DLD1 (cell line): ENCODE results near the gene KYNU.
"Not testable (repeated sequence)": the region's sequence is repeated elsewhere in the genome, so short reads cannot be mapped to it uniquely, and the experiment has no call there.

Experiments
- in situ Hi-C: cut with HindIII; loops from 2 replicates; pipeline ENCODE4 v1.10.0; 2017; ENCODE audit warnings: low sequenced_read_pairs

The KYNU gene

DNA sequence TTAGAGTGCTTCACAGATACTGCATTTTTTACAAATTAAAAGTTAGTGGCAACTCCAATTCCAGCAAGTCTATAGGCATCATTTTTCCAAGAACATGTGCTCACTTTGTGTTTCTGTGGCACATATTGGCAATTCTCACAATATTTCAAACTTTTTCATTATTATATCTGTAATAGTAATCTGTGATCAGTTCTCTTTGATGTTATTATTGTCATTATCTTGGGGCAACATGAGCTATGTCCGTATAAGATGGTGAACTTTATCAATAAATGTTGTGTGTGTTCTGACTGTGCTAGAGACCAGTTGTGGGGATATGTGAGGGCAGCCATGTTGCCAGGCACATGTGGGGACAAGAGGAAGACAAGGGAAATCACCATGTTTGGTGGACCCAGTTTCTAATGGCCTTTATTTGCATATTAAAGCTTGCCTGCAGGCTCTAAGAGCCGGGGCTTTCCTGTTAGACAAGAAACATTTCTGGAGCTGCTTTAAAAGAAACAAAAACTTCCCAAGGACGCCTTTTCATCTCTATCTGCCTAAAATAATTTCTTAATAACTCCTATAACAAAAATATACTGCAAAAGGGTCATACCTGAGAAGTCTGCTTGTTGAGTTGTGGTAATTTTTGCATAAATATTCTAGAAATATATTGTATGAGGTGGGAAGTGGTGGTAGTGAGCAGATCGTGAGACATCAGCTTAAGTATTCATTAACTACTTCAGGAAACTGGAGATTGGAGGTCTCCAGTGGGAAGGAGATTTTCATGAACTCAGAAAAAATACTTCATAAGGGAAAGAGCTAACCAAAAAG, 37.2 kb downstream of the KYNU start:
- in situ Hi-C loops: no loop called here

GRCh38 chr2:142915502-142915901, 38.0 kb downstream of the KYNU start:
- in situ Hi-C loops: no loop called here

- in situ Hi-C loops: no loop called here
These were observed 41.2 kb downstream of the KYNU start for GRCh38 chr2:142918624-142919023.

- in situ Hi-C loops: no loop called here
These were observed 43.1 kb downstream of the KYNU start for GRCh38 chr2:142920571-142920970.

DNA sequence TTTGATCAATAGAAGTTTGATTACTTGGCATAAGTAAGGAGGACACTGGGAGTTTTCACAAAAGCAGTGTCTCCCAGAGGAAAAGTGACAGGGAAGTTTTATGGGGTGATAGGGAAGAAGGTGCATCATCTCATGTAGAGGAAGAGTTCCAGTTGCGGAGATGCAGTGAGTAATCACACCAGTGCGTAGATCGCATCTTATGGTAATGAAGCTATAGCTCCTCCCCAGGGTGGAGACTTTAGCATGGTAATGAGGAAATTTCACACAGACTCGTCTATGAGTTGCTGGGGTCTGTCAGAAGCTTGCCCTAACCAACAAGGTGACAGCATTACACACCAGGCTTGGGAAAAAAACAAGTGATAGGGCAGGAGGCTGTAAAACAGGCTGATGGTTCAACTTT, 49.0 kb downstream of the KYNU start:
- in situ Hi-C loops: no loop called here

GRCh38 chr2:142930835-142931398, 53.5 kb downstream of the KYNU start:
- in situ Hi-C loops: no loop called here

GRCh38 chr2:142933916-142934315, 56.5 kb downstream of the KYNU start:
- in situ Hi-C loops: no loop called here

DNA sequence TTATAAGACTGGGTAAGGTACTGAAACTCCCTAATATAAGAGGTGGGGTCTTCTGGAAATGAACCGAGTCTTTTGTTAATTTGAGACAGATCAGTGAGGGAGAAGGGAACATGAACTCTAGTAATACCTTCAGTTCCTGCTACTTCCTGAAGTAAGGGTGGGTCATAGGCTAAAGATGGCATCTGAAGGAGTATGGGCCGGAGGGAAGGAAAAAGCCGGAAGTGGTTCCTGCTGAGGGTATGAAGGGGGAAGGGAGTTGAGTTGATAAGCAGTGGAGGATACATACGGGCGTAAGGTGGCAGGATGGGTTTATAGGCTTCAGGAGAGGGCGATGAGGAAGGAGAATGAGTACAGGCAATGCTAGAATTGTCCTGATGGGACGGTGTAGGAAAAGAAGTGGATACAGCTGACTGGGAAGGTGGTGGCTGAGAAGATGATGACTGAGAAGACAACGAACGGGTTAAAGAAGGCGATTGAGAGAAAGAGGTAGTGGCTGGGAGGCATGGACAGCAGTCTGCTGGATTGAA, 58.2 kb downstream of the KYNU start:
- in situ Hi-C loops: no loop called here

DNA sequence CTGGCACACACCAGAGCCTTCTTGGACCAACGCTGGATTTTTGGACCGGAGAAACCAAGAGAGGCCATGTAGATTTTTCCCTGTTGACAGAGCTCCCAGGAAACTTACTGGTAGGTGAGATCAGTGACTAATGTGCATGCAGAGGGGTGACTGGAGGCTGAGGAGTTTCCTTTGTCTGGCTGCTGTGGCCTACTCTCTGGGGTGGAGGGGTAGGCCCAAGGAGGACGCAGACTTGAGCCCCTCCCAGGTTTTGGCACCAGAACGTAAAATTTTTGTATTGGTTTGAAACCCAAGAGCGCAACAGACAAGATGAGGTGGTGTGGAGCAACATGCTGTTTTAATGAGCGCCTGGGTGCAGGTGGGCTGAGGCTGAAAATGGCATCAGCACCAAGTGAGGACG, 59.2 kb downstream of the KYNU start:
- in situ Hi-C loops: no loop called here

DNA sequence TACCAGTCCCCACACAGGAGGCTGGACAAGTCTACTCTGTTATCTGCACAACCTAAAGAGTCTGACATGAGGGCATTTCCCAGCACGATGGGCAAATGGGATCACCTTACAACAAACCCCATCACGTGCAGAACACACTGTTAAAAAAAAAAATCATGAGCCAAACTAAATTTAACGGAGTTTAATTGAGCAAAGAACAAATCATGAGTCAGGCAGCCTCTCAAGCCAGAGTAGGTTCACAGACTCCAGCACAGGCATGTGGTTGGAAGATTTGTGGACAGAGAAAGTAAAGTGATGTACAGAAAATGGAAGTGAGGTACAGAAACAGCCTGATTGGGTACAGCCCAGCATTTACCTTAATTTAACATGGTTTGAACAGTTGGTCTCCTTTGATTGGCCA, 59.9 kb downstream of the KYNU start:
- in situ Hi-C loops: no loop called here

DNA sequence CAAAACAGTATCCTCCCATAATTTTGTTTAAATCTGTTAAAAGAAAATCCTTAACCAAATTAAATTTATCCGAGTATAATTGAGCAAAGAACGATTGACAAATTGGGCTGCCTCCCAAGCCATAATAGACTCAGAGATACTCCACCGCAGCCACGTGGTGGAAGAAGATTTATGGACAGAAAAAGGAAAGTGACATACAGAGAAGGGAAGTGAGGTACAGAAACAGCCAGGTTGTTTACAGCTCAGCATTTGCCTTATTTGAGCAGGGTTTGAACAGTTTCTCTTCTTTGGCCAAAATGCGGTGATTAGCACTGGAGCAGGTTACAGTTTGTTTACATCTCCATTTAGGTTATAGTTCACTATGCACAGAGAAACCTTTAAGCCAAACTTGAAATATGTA, 60.8 kb downstream of the KYNU start:
- in situ Hi-C loops: no loop called here

DNA sequence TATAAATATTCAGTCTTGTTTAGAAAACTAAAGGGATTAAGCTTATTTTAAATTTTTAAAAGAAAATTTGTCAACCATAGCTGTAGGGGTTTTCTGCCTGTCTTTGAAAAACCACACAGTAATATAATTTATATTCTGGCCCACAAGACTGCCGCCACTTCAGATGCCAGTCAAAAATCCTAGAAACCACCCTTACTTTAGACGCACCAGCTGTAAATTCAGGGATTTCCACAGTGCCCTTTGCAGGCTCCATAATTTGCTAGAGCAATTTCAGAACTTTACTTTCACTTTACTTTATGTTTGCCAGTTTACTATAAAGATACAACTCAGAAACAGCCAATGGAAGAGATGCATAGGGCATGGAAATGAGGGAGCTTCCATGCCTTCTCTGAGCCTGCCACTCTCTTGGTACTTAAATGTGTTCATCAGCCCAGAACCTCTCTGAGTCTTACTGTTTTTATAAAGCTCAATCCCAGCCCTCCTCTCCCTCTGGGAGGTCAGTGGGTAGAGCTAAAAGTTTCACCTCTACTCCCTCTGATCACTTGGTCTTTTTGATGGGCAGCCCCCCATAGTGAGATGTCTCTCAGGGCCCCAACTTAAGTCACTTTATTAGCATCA, 63.3 kb downstream of the KYNU start:
- in situ Hi-C loops: no loop called here

- in situ Hi-C loops: no loop called here
These were observed 65.2 kb downstream of the KYNU start for GRCh38 chr2:142942690-142943089.

GRCh38 chr2:142944264-142944663, 66.8 kb downstream of the KYNU start:
- in situ Hi-C loops: no loop called here

- in situ Hi-C loops: no loop called here
These were observed 67.3 kb downstream of the KYNU start for GRCh38 chr2:142944721-142945120.

DNA sequence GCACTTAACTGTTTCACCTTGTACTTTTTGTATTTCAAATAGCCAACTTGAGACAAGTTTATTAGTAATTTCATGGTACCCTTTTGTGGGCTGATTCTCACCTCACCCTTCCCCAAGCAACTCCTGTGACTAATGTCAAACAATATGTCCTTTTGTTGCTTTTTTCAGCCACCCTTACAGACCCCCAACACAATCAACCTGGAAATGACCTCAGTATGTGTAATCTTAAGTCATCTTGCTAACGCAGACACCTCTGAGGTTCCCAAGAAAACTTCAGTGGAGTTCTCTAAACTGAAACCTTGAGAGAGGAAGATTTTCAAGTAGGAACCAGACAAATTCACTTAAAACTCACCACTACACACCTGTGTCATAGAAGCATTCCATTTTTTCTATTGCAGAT, 69.5 kb downstream of the KYNU start:
- in situ Hi-C loops: no loop called here

GRCh38 chr2:142948723-142949122, 71.3 kb downstream of the KYNU start:
- in situ Hi-C loops: not testable (repeated sequence)

- in situ Hi-C loops: not testable (repeated sequence)
These were observed 72.9 kb downstream of the KYNU start for GRCh38 chr2:142950323-142950722.

DNA sequence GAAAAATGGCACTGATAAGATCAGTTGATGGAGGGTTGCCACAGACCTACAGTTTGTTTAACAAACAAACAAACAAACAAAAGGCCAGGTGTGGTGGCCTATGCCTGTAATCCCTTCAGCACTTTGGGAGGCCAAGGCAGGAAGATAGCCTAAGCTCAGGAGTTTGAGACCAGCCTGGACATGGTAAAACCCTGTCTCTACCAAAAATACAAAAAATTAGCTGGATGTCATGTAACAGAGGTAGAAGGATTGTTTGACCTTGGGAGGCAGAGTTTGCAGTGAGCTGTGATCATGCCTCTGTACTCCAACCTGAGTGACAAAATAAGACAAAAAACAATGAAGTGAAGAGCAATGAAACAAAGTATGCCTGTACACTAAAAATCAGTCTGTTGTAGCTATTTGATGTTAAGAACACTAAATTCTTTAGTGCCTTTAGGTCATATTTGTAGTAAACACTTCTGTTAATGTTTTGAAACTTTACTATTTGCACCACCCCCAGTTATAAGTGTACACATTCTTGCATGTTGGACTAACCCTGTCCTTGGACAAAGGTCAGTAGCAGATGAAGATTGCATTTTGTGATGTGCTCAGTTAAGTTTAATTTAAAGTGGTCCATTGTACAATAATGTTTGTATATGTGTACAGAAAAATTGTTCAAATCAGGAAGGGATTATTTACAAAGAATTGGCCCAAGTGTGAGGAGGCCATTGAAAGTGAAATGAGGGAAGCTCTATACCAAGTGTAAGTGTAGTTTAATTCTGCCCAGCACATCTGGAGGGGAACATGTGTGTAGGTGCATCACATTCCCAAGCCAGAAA, 73.9 kb downstream of the KYNU start:
- in situ Hi-C loops: no loop called here

DNA sequence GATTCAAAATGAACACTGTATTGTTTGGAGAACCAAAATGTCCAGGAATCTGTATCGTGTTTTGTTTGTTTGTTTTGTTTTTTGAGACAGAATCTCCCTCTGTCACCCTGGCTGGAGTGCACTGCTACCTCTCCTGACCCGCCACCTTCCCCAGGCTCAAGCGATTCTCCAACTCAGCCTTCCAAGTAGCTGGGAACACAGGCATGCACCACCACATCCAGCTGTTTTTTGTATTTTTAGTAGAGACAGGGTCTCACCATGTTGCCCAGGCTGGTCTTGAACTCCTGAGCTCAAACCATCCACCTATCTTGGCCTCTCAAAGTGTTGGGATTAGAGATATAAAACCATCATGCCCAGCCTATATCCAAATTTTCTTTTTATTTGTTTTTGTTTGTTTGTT, 74.6 kb downstream of the KYNU start:
- in situ Hi-C loops: no loop called here

GRCh38 chr2:142952793-142953494, 75.5 kb downstream of the KYNU start:
- in situ Hi-C loops: no loop called here
